Fibroblast of the conjunctiva (primary cell): ENCODE data around the gene CASZ1.

Experiments used
- DNase-seq: peaks from one replicate; pipeline ENCODE4 v3.0.0-alpha.2; 2010; ENCODE audit warnings: low read depth

Gene CASZ1

GRCh38 chr1:10795276-10796021 lies 997 bp downstream of the CASZ1 start:
- DNase-seq: no peak

- DNase-seq: no peak
Observed at GRCh38 chr1:10794724-10795275, 1.6 kb downstream of the CASZ1 start.

GRCh38 chr1:10793129-10793651 lies 3.3 kb downstream of the CASZ1 start:
- DNase-seq: no peak

DNA sequence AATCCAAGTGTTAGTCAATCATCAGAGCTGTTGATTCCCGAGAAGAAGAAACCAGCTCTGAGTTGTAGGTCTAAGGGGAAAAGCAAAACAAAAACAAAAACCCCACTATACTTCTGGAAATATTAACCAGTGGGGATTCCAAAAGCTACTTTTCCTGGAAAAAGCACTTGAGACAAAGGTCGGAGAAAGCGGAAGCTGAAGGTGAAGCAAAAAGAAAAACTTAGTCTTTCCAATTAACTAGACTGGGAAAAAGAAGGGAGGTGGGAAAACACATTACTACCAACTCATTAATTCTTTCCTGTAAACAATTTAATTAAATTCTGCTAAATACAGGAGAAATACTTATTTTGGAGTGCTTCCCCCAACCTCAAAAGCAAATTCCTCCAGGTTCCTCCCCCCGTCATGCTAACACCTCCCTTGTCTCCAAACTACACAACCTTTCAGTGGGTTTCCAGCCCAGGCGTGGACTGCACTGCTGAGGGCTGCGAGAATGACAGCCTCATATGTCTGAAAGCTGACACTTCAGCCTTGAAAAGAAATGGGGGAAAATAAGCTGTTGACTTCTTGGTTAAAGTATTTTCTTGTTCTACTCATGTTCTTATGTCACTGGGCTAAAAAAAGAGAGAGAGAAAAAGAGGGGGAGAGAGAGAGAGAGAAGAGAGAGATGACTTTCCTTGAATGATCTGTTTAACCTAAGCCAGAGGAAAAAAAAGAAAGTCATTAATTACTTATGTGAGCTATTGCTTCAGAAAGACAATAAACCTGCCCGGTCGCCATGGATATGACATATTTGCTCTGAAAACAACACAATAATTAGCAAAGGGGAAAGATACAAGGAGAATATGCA lies 5.1 kb downstream of the CASZ1 start:
- no peak for DNase-seq

- no peak for DNase-seq
Observed at GRCh38 chr1:10789803-10790702, 6.4 kb downstream of the CASZ1 start.

DNA sequence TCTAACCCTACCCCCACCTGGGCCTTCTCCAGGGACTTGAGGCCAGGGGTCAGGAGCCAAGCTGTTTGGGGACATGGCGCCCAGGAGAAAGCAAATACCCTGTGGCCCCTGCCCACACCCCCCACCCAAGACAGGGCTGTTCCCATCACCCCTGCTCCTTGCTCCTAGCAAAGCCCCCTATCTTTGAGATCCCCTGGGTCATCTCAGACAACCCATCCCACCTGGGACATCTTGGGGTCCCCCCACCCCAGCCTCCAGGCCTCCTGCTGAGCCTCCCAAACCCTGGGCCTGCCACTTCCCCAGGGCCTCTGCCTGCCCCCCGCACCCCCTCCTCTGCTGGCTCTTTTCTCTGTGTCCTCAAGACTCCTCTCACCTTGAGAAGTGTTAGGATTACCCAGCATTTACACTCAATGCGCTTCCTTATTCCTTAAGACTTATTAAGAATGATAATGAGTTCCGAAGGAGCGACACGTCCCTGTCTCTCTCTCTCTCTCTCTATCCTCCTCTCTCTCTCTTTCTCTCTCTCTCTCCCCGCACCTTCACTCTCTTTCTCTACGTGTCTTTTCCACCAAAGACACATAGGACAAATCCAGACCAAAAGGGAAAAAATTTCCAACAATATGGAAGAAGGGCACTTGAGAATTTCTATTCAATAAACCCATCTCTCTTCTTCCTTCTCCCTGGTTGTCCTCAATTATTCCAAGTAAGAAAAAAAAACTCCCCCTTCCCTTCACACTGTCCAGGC lies 7.2 kb downstream of the CASZ1 start:
- no peak for DNase-seq

GRCh38 chr1:10788592-10789006 lies 7.8 kb downstream of the CASZ1 start:
- no peak for DNase-seq

DNA sequence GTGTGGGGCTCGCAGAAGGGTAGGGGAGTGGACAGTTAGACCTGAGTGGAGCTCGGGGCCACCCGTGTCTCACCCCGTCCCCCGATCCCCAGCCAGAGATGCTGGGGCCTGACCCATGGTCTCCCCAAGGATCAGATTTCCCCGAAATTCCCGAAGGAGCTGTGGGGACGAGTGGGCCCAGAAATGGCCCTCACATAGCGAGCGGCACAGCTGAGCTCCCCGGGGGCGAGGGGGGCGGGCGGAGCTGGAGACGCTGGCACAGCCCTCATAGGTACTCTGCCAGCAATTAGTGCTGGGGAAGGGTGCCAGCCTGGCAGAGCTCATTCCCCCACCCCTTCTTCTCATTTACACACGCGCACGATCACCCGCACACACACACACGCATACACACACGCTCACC lies 9.2 kb downstream of the CASZ1 start:
- DNase-seq: no peak

GRCh38 chr1:10785728-10786638 lies 10.5 kb downstream of the CASZ1 start:
- DNase-seq: no peak

DNA sequence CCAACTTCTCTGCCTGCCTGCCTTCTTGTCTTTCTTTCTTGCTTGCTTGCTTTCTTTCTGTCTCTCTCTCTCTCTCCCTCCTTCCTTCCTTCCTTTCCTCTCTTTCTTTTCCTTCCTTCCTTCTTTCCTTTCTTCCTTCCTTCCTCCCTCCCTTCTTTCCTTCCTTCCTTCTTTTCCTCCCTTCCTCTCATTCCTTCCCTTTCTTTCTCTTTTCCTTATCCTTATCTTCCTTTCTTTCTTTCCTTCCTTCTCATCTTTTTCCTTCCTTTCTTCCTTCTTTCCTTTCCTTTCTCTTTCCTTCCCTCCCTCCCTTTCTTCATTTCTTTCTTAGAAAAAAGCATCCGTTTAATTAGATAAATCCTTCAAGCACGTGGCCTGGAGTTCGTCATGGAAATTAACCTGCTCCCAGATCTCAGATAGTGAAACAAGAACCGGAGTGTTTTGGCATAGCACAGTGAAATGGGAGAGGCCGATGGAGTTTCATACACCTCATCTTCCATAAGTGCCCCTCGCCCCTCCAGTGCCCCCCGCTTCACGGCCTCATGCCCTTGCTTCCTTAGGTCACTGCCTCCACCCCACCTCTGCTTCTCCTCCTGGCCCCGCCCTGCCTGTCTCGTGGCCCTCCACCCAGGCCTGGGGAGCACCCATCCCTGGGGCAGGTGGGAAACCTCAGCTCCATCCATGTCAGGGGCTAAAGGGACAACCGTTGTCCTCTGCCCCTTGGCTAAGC lies 11.3 kb downstream of the CASZ1 start:
- DNase-seq: no peak

- DNase-seq: no peak
Observed at GRCh38 chr1:10782491-10783244, 13.8 kb downstream of the CASZ1 start.

GRCh38 chr1:10781137-10781536 lies 15.3 kb downstream of the CASZ1 start:
- DNase-seq: no peak

DNA sequence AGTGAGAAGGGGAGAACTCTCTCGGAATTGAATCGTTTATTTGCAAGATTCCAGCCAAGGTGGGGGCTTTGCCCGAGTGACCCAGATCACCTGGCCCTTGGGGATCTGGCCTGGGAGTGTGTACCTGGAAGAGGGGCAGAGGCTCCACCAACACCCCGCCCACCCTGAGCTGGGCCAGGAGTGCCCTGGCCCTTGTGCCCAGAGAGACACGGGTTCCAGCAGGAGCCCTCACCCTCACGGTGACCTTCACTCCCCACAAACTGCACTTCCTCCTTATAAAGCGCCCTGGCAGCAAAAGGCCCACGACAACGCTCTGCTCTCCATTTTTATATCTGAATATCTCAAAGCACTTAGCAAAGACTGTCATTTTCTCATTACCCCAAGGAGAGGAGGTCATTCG lies 16.6 kb downstream of the CASZ1 start:
- DNase-seq: no peak

GRCh38 chr1:10779201-10779600 lies 17.2 kb downstream of the CASZ1 start:
- DNase-seq: no peak

GRCh38 chr1:10778640-10779039 lies 17.8 kb downstream of the CASZ1 start:
- DNase-seq: no peak

GRCh38 chr1:10777749-10778574 lies 18.5 kb downstream of the CASZ1 start:
- DNase-seq: no peak

GRCh38 chr1:10776190-10776905 lies 20.1 kb downstream of the CASZ1 start:
- DNase-seq: no peak
